ENCODE measurements around the gene FGD3.

The FGD3 gene

DNA sequence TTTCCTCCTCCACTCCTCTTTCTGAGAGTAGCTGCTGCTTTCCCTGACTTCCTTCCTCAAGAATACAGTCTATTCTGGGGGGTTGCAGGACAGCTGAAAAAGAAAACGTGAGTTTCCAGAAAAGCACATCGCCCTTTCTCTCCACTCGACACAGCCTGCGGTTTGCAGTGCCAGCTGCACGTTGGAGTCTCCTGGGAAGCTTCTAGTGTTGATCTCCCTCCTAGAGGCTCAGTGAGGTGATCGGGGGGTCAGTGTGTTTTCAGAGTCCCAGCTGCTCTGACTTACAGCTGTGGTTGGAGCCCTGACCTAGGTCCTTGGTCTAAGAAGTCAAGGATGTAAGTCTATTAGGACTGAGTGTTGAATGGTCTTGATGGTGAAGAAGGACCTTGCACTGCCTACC, 86.2 kb downstream of the FGD3 start:
- peak in 1 of 2 experiments; percentile 50 for DNase-seq

GRCh38 chr9:93035106-93035660, 87.9 kb downstream of the FGD3 start:
- no peak for DNase-seq

DNA sequence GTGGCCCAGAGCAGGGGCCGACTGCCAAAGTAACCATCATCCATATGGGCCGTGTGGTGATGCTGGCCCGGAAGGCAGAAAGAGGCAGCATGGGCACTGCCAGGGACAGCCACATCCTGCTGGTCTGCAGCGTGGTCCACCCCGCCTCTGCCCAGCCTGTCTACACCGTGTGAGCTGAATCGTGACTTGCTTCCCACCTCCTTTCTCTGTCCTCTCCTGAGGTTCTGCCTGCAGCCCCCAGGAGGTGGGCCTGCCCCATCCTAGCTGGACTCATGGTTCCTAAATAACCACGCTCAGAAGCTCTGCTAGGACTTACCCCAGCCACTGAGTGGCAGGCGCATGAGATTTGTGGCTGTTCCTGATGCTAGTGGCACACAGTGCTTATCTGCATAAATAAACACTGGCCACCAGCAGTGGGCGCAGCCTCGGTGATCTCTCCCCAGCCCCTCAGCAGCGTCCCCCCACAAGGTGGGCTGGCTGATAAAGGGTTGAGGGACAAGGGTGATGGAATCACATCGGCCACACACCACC, 88.6 kb downstream of the FGD3 start:
- DNase-seq: no peak

GRCh38 chr9:93036887-93037475, 89.7 kb downstream of the FGD3 start:
- DNase-seq: no peak

DNA sequence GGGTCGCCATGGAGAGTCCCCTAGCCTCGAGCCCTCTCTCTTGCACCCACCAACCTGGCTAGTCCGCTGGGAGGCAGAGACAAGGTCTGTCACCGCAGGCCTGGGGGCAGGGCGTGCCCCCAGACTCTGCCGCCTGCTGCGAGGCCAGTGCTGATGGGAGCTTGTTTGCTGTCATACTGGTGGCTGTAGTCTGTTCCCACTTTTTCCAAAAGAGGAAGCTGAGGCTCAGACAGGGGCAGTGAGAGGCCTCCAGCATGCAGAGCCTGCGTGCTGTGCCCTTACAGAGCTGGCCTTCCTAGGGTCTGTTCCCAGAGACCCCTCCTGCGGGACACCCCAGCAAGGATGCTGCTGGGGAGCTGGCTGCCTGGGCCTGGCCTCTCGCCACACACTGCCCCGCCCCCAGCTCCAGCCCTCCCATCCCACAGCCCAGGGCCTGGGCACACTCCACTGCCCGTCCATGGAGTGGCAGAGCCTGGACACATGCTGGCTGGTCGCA, 90.2 kb downstream of the FGD3 start:
- DNase-seq: no peak

- DNase-seq: no peak
Observed at GRCh38 chr9:93038918-93039317, 91.6 kb downstream of the FGD3 start.

- no peak for DNase-seq
Observed at GRCh38 chr9:93039456-93039855, 92.1 kb downstream of the FGD3 start.

GRCh38 chr9:93039976-93040375, 92.7 kb downstream of the FGD3 start:
- no peak for DNase-seq

- no peak for DNase-seq
Observed at GRCh38 chr9:93040409-93040808, 93.1 kb downstream of the FGD3 start.

GRCh38 chr9:93041108-93041802, 93.9 kb downstream of the FGD3 start:
- DNase-seq: peak in 1 of 2 experiments; percentile 12

GRCh38 chr9:93043122-93043521, 95.8 kb downstream of the FGD3 start:
- no peak for DNase-seq

DNA sequence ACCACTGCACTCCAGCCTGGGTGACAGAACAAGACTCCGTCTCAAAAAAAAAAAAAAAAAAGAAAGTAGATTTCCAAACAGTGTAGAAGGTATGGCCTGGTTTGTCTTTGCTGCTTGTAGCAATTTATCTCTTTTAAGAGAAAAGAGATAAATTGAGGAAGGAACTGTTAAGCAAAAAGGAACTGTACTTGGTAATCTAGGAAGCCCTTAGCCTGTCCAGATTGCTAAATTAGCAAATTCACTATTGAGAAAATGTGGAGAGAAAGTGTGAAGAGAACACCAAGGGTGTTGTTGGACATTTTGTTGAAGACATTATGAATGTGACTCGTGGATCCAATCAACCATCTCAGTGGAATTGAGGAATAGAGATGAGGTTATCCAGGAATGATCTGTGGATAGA, 98.2 kb downstream of the FGD3 start:
- DNase-seq: no peak

DNA sequence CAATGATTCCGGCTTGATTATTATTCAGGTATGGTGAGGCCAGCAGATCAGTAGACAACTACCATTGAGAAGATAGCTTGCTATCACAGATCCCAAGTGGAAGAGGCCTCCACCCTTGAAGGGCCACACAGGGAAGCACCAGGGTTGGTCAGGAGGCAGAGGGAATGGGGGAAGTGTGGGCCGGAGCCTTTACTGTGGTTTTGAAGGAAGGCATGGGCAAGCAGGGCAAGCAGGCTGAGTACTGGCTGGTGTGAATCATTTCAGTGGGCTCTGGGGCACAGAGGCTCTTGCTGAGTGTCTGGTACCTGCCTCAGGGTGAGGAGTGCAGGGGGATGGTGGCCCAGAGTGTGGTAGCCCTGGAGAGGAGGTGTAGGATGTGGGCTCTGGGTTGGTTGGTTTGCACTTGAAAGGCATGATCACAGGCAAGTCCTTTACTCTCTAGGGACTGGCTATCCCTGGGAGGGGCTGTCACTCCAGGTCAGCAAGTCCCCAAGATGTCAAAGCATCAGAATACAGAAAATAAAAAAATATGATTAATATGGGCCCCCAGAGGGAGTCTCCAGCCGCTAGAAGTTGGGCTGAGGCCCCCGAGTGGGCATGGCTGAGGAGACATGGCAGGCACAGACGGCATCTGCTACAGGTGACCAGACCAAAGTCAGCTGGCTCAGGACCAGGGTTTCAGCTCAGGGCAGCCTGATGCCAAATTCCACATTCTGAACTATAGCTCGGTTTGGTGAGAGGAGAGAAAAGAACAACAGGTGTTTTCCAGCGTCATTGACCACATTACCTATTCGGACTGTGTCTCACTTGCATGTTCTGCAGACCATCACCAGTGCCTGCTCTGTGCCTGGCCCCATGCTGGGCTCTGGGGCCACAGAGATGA, 101.5 kb downstream of the FGD3 start:
- no peak for DNase-seq

- DNase-seq: no peak
Observed at GRCh38 chr9:93049491-93049890, 102.2 kb downstream of the FGD3 start.

GRCh38 chr9:93050231-93050630, 102.9 kb downstream of the FGD3 start:
- no peak for DNase-seq

DNA sequence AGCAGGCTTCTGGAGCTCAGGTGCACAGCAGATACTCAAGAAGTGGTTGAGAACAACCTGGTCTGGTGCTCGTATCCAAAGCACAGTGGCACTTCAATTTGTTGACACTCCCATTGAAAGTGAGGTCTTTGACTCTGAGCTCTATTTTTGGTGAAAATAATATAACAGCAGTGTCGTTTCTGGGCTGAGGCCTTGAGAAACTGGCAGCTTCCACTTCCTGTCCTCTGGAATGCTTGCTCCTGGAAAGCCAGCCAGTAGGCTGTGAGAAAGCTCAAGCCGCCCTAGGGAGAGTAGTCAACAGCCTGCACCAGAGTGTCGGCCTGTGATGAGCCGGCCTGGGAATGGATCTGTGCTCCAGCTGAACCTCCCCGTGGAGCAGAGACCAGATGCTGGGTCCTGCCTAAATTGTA, 104.4 kb downstream of the FGD3 start:
- DNase-seq: no peak

DNA sequence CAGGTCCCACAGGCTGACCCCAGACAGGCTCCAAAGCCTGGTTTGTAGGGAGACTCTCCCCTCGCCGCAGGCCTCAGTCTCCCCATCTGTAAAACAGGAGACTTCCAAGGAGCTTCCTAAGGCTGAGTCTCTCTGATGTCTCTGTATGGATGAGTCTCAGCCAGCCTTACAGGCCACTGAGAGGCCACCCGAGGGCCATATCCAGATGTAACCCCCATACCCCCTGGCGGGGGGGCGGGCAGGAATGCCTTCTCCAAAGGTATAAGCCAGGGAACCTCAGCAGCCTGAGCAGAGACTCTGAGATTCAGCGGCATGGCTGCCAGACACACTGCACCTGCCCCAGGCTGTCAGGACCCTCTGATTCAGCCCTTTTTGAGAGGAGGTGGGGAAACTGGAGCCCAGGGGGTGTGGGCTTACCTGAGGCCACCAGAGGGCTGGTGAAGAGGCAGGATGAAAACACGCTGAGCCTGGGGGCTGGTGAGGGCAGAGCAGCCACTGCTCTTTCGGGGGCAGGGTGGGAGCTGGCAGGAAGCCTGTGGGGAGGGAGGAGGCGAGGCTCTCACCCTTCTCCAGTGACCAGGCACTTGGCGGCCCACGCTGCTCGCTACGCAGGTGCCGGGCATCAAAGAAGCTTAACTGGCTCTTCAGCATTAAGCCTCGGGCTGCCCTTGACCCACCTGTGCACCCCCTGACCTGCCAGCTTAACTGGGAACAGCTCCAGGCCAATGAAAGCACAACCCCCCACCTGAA, 105.6 kb downstream of the FGD3 start:
- DNase-seq: peak in 1 of 2 experiments; percentile 34

DNA sequence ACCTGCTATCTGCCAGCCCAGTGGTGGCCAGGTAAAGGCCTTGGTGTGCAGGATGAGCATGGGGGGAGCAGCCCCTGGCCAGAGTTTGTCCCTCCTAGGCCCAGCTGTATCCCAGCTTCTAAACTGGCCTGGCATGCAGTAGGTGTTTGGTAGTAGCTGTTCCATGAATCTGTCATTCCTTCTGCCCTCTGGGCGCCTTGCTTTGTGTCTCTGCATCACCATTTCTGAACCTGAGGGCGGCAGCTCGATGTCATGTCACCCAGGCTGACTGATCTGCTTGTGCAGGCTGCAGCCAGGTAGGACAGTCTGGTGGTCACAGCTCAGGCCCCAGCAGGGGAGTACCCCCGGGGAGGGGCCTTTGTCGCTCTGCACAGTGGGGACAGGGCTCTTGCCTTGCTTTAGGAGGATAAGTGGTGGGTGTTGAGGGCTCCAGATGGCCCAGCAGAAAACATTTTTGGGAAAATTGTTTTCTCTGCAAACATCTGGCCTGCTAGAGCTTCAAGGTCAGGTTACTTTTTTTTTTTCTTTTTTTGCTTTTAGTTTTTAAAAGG, 106.5 kb downstream of the FGD3 start:
- DNase-seq: peak in 1 of 2 experiments; percentile 77

GRCh38 chr9:93054758-93055704, 107.7 kb downstream of the FGD3 start:
- peak in 1 of 2 experiments; percentile 15 for DNase-seq

DNA sequence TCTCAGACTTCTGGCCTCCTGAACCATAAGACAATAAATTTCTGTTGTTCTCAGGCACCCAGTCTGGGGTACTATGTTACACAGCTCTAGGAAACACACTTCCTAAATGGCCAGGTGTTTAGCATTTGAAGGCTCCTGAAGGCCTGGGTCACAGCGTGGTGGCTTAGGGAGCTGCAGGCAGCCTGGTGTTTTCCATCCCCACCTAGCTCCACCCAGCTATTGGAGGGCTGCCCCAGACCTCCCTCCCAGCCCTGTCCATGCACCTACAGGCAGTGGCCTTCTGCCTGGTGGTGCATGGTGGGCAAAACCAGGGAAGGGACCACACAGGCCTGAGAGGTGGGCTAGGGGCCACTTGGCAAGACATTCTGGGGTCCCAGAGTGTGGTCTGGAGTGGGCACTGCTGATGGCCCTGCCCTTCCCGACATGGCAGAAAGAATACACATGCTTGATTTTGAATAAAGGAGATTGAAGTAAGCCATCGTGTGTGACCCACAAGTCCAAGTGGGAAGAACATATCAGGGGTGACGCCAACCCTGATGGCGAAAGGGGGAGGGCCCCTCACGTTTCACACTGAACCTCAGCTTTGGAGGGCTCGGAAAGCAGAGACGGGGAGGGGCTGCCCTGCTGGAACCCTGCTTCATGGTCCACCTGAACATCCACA, 109.8 kb downstream of the FGD3 start:
- DNase-seq: no peak

Data from NCI-H524 (cell line).